Keratinocyte (primary cell): ENCODE measurements around the gene MFRP. TPM values are rescaled to one million over a fixed set of nuclear protein-coding genes. Genes with fewer than 3 reads are reported as not detected.

Experiments used
- DNase-seq: peaks from one replicate; pipeline ENCODE4 v3.0.0-alpha.2; 2011; ENCODE audit warnings: low read depth, missing footprints, low spot score
- FAIRE-seq: peaks from 2 replicates; lab custom pipeline; 2011; peaks lifted over from hg19 to GRCh38; lab: Jason Lieb, UNC
- H2AFZ ChIP-seq: 2 replicates; pipeline ENCODE4 v1.6.0; 2012; ENCODE audit warnings: low read length, control low read depth, inconsistent platforms; ENCODE audit not compliant: control insufficient read depth
- H3K27ac ChIP-seq: 2 replicates; pipeline ENCODE4 v1.5.1; 2011; ENCODE audit warnings: low read length; ENCODE audit not compliant: control insufficient read depth, insufficient read depth
- H3K27me3 ChIP-seq: 3 replicates; pipeline ENCODE4 v1.6.0; 2011; ENCODE audit warnings: low read length; ENCODE audit not compliant: control insufficient read depth, insufficient read depth; ENCODE audit errors: extremely low read depth
- H3K36me3 ChIP-seq, 2 experiments: 2 replicates in 1 of 2; 3 replicates in 1 of 2; pipeline ENCODE4 v1.5.1; 2011; ENCODE audit warnings: low read length in 2 of 2, mild to moderate bottlenecking in 1 of 2; ENCODE audit not compliant: control insufficient read depth in 2 of 2, insufficient read depth in 2 of 2; ENCODE audit errors: extremely low read depth in 1 of 2
- H3K4me1 ChIP-seq: 3 replicates; pipeline ENCODE4 v1.5.1; 2011; ENCODE audit warnings: low read length; ENCODE audit not compliant: control insufficient read depth, insufficient read depth; ENCODE audit errors: extremely low read depth
- H3K4me2 ChIP-seq: 3 replicates; pipeline ENCODE4 v1.6.0; 2011; ENCODE audit warnings: low read depth, low read length; ENCODE audit not compliant: control insufficient read depth, insufficient read depth; ENCODE audit errors: extremely low read depth
- H3K4me3 ChIP-seq, 3 experiments: fragments of 200-600 bp in 1 of 3; sonication (generic) in 1 of 3; 2 replicates in 2 of 3; 3 replicates in 1 of 3; pipeline ENCODE4 v1.5.1; 2011 to 2016; ENCODE audit warnings: low read length in 3 of 3, mild to moderate bottlenecking in 3 of 3, control low read depth in 2 of 3, inconsistent platforms in 1 of 3, low read depth in 1 of 3, mixed read lengths in 1 of 3, mixed run types in 1 of 3, moderate library complexity in 1 of 3; ENCODE audit not compliant: control insufficient read depth in 2 of 3, insufficient read depth in 2 of 3; ENCODE audit errors: extremely low read depth in 1 of 3
- H3K79me2 ChIP-seq: 2 replicates; pipeline ENCODE4 v1.6.0; 2012; ENCODE audit warnings: low read length; ENCODE audit not compliant: control insufficient read depth, insufficient read depth
- H3K9ac ChIP-seq: 3 replicates; pipeline ENCODE4 v1.6.0; 2011; ENCODE audit warnings: low read length; ENCODE audit not compliant: control insufficient read depth, insufficient read depth; ENCODE audit errors: extremely low read depth
- H3K9me1 ChIP-seq: 3 replicates; pipeline ENCODE4 v1.6.0; 2011; ENCODE audit warnings: low read length; ENCODE audit not compliant: control insufficient read depth, insufficient read depth; ENCODE audit errors: extremely low read depth
- H3K9me3 ChIP-seq: 2 replicates; pipeline ENCODE4 v1.5.1; 2012; ENCODE audit warnings: low read depth, low read length; ENCODE audit not compliant: control insufficient read depth
- H4K20me1 ChIP-seq: 3 replicates; pipeline ENCODE4 v1.6.0; 2011; ENCODE audit warnings: low read length; ENCODE audit not compliant: control insufficient read depth, insufficient read depth; ENCODE audit errors: extremely low read depth
- CTCF ChIP-seq, 3 experiments: IDR thresholded peaks in 1 of 3; conservative IDR thresholded peaks in 1 of 3; optimal IDR thresholded peaks in 1 of 3; 2 replicates in 2 of 3; 3 replicates in 1 of 3; pipeline versions ENCODE3 to v1.5.1; 2011; ENCODE audit warnings: low read length in 3 of 3, mild to moderate bottlenecking in 3 of 3, moderate library complexity in 2 of 3, control low read depth in 1 of 3, inconsistent platforms in 1 of 3; ENCODE audit not compliant: insufficient read depth in 2 of 3; ENCODE audit errors: extremely low read depth in 1 of 3
- EZH2 ChIP-seq: IDR thresholded peaks from one replicate; pipeline ENCODE4 v1.6.1; 2012; ENCODE audit warnings: inconsistent platforms, mild to moderate bottlenecking, low read length, moderate library complexity
- dilution Hi-C: fragments of 300-500 bp; cut with MboI; formaldehyde crosslinking; loops from one replicate; pipeline ENCODE4 v1.7.0; 2020; ENCODE audit warnings: low sequenced_read_pairs; ENCODE audit not compliant: extremely low pct_ligation_motif_present
- polyA plus RNA-seq, 5 experiments: library from polyadenylated mRNA; depleted of rRNA in 3 of 5; stranded (reverse) in 3 of 5; stranded (forward) in 1 of 5; unstranded in 1 of 5; fragments of >200 nt; gene quantifications; 1 replicate in 1 of 5; 2 replicates in 3 of 5; 3 replicates in 1 of 5; pipeline versions ENCODE4 v1.2.1 to v1.2.3, GENCODE V29; 2011 to 2012; ENCODE audit warnings: missing spikeins in 2 of 5, low read depth in 1 of 5, low replicate concordance in 1 of 5
- small RNA-seq, 3 experiments: library from RNA; depleted of rRNA; stranded (forward); fragments of <200 nt; gene quantifications; one replicate each; pipeline ENCODE3, GENCODE V24; 2012; ENCODE audit warnings: low read depth in 3 of 3, low replicate concordance in 1 of 3; ENCODE audit not compliant: insufficient read length in 3 of 3

The MFRP gene
- polyA plus RNA-seq, 1 donor (not counting 4 experiments of a cell fraction or from before 2014, with no cell fraction given), result not detected

GRCh38 chr11:119290894-119291497 lies 55.5 kb downstream of the MFRP start:
- Histone ChIP-seq H3K4me2 (no peak overlapping the region), H3K9ac (no peak overlapping the region), H3K27ac (no peak overlapping the region), H3K27me3 (no peaks in the 10 kb centered on the region), H3K79me2 (no peaks in the 10 kb centered on the region), H3K36me3 (peaks cover 15 to 17% of the 10 kb centered on the region in 2 experiments), H4K20me1 (no peaks in the 10 kb centered on the region), H3K4me3 (no peak overlapping the region), H3K4me1 (no peaks in the 10 kb centered on the region), H2AFZ (no peak overlapping the region), H3K9me3 (no peaks in the 10 kb centered on the region), H3K9me1 (no peaks in the 10 kb centered on the region)
- DNase-seq (no peak), FAIRE-seq (no peak)
- no peak for TF ChIP-seq CTCF (optimal IDR thresholded peaks at IDR 0.05 in 1 of 3, IDR thresholded peaks at IDR 0.05 in 1 of 3, conservative IDR thresholded peaks at IDR 0.05 in 1 of 3; ENCODE audit: extremely low read depth in 1 of 3, insufficient read depth in 2 of 3, low read length in 3 of 3)
- no peak for TF ChIP-seq EZH2
- dilution Hi-C loops, result no loop called here

Small RNAs within 50 kb of the gene (small RNA-seq; reads per million reads assigned to genes)
- 0 reads per million in 3 experiments for gene RF01225
- gene RNU6-262P, result 0 reads per million in 3 experiments

Other genes with a start within 250 kb of the MFRP start
- 59.7 to 75.4 TPM (median 60.4 TPM) in 3 replicates for gene DPAGT1, start 244.9 kb downstream of the MFRP start, polyA plus RNA-seq
- gene C2CD2L, start 239.4 kb downstream of the MFRP start, polyA plus RNA-seq, result 2.8 to 3.6 TPM (median 2.9 TPM) in 3 replicates
- 15.6 to 21.9 TPM (median 18.5 TPM) in 3 replicates for gene HINFP, start 225.1 kb downstream of the MFRP start, polyA plus RNA-seq
- 0.14 to 0.27 TPM (median 0.21 TPM) in 3 replicates for gene ABCG4, start 197.7 kb downstream of the MFRP start, polyA plus RNA-seq
- 8.1 to 11.3 TPM (median 9.0 TPM) in 3 replicates for gene NLRX1, start 178.0 kb downstream of the MFRP start, polyA plus RNA-seq
- gene NHERF4, start 161.2 kb downstream of the MFRP start, polyA plus RNA-seq, result not detected in 3 replicates
- gene CBL, start 140.4 kb downstream of the MFRP start, polyA plus RNA-seq, result 7.9 to 15.2 TPM (median 14.1 TPM) in 3 replicates
- gene MCAM, start 29.6 kb downstream of the MFRP start, polyA plus RNA-seq, result 8.5 to 12.1 TPM (median 10.5 TPM) in 3 replicates
- 9.1 to 27.7 TPM (median 13.2 TPM) in 3 replicates for gene RNF26, start 12.2 kb downstream of the MFRP start, polyA plus RNA-seq
- 0.04 TPM in 1 of 3 replicates, not detected in the others for gene C1QTNF5, start 5.8 kb downstream of the MFRP start, polyA plus RNA-seq
- gene USP2, start 35.0 kb upstream of the MFRP start, polyA plus RNA-seq, result 0.35 to 0.49 TPM (median 0.46 TPM) in 3 replicates
- 2.4 to 5.7 TPM (median 5.0 TPM) in 3 replicates for gene THY1, start 76.5 kb upstream of the MFRP start, polyA plus RNA-seq